HepG2 (cell line): ENCODE results near the gene ZBTB7B. TPM values are rescaled to one million over a fixed set of nuclear protein-coding genes. Genes with fewer than 3 reads are reported as not detected.
A peak's percentile ranks its signal among the peaks of the same experiment; 100 is the strongest.

Source experiments
- AFF4 ChIP-seq: sonication (generic); formaldehyde crosslinking; IDR thresholded peaks from 2 replicates; pipeline ENCODE4 v1.4.0; 2020; ENCODE audit warnings: missing genetic modification reagents
- ARHGAP35 ChIP-seq: sonication (generic); formaldehyde crosslinking; IDR thresholded peaks from 2 replicates; pipeline ENCODE4 v1.9.0; 2022; ENCODE audit warnings: mild to moderate bottlenecking, inconsistent platforms, moderate library complexity, missing genetic modification reagents, borderline replicate concordance
- BATF2 ChIP-seq: sonication (generic); formaldehyde crosslinking; IDR thresholded peaks from 2 replicates; pipeline ENCODE4 v1.8.0; 2022; ENCODE audit warnings: mild to moderate bottlenecking, missing genetic modification reagents, moderate library complexity
- IKZF4 ChIP-seq: sonication (generic); formaldehyde crosslinking; IDR thresholded peaks from 2 replicates; pipeline ENCODE4 v1.5.1; 2020; ENCODE audit warnings: borderline replicate concordance, mild to moderate bottlenecking, low read depth, missing genetic modification reagents; ENCODE audit errors: not compliant biosample characterization
- KDM6A ChIP-seq: IDR thresholded peaks from 2 replicates; pipeline ENCODE4 v1.6.1; 2016; ENCODE audit warnings: low read depth
- NCOA2 ChIP-seq: sonication (generic); formaldehyde crosslinking; IDR thresholded peaks from 2 replicates; pipeline ENCODE4 v1.8.0; 2022; ENCODE audit warnings: inconsistent platforms
- RAD51 ChIP-seq: fragments of 450-650 bp; IDR thresholded peaks from 2 replicates; pipeline ENCODE4 v1.6.1; 2016; ENCODE audit warnings: borderline replicate concordance
- TMF1 ChIP-seq: sonication (generic); formaldehyde crosslinking; IDR thresholded peaks from 2 replicates; pipeline ENCODE4 v1.8.1; 2022; ENCODE audit warnings: low read depth, missing genetic modification reagents
- YY1 ChIP-seq: IDR thresholded peaks from 2 replicates; pipeline ENCODE4 v1.6.1; 2011; ENCODE audit warnings: low read length, low read depth, moderate library complexity, mild to moderate bottlenecking; ENCODE audit not compliant: insufficient read depth, insufficient replicate concordance
- ZBTB49 ChIP-seq: sonication (generic); formaldehyde crosslinking; IDR thresholded peaks from 2 replicates; pipeline ENCODE4 v1.4.0; 2020; ENCODE audit warnings: missing genetic modification reagents, borderline replicate concordance
- ZC3H4 ChIP-seq: sonication (generic); formaldehyde crosslinking; IDR thresholded peaks from 2 replicates; pipeline ENCODE4 v1.4.0; 2020; ENCODE audit warnings: missing genetic modification reagents, borderline replicate concordance
- ZNF543 ChIP-seq: sonication (generic); formaldehyde crosslinking; IDR thresholded peaks from 2 replicates; pipeline ENCODE4 v1.4.0; 2020; ENCODE audit warnings: mild to moderate bottlenecking, missing genetic modification reagents
- ZNF570 ChIP-seq: sonication (generic); formaldehyde crosslinking; IDR thresholded peaks from 2 replicates; pipeline ENCODE4 v1.4.0; 2020; ENCODE audit warnings: mild to moderate bottlenecking, missing genetic modification reagents, borderline replicate concordance
- ZNF576 ChIP-seq: sonication (generic); formaldehyde crosslinking; IDR thresholded peaks from 2 replicates; pipeline ENCODE4 v1.4.0; 2020; ENCODE audit warnings: mild to moderate bottlenecking, missing genetic modification reagents
- ZNF740 ChIP-seq: sonication (generic); formaldehyde crosslinking; IDR thresholded peaks from 2 replicates; pipeline ENCODE4 v1.4.0; 2020; ENCODE audit warnings: missing genetic modification reagents
- ZNF776 ChIP-seq: sonication (generic); formaldehyde crosslinking; IDR thresholded peaks from 2 replicates; pipeline ENCODE4 v1.4.0; 2020; ENCODE audit warnings: mild to moderate bottlenecking, missing genetic modification reagents
- ZNF883 ChIP-seq: sonication (generic); formaldehyde crosslinking; IDR thresholded peaks from 2 replicates; pipeline ENCODE4 v1.5.1; 2020; ENCODE audit warnings: mild to moderate bottlenecking, missing genetic modification reagents; ENCODE audit errors: not compliant biosample characterization
- polyA plus RNA-seq, 8 experiments: library from polyadenylated mRNA; depleted of rRNA in 3 of 8; stranded (reverse) in 7 of 8; unstranded in 1 of 8; fragments of >200 nt; fragmentation: Illumina TruSeq in 4 of 8; extraction: Trizol in 4 of 8; gene quantifications; 2 replicates each; pipeline versions ENCODE4 v1.2.1 to v1.2.3, GENCODE V29; 2011 to 2016; ENCODE audit warnings: low read depth in 4 of 8, missing spikeins in 1 of 8, mixed read lengths in 1 of 8; ENCODE audit not compliant: insufficient read depth in 1 of 8
- total RNA-seq, 5 experiments: library from RNA; depleted of rRNA; stranded (reverse); fragments of >200 nt; fragmentation: Illumina TruSeq; extraction: Trizol; gene quantifications; 2 replicates each; pipeline ENCODE4 v1.2.3, GENCODE V29; 2016; ENCODE audit warnings: low read depth in 1 of 5

ZBTB7B gene
- total and polyA plus RNA-seq, 2 of the 13 experiments (the other 11 are each of a cell fraction or from before 2014, with no cell fraction given) = 15.5 to 17.5 TPM

- peak; percentile 46; the same call in 1 of the 2 replicates for TF ChIP-seq ARHGAP35 (CRISPR knock-in tag)
- TF ChIP-seq ZBTB49 = no peak
- no peak for TF ChIP-seq ZNF570
- no peak for TF ChIP-seq TMF1
- no peak for TF ChIP-seq KDM6A (CRISPR knock-in tag)
- TF ChIP-seq NCOA2 (CRISPR knock-in tag) = no peak; the same call in 1 of the 2 replicates
- TF ChIP-seq ZNF576 (CRISPR knock-in tag) = no peak
- TF ChIP-seq AFF4 (CRISPR knock-in tag) = peak; percentile 81
- TF ChIP-seq ZNF776 = peak; percentile 86
- TF ChIP-seq RAD51 = no peak
- no peak for TF ChIP-seq ZC3H4 (CRISPR knock-in tag)
- no peak for TF ChIP-seq IKZF4 (CRISPR knock-in tag)
- 0 out of 2 replicates have a peak, but pooled peaks have one; percentile 30 for TF ChIP-seq ZNF543 (CRISPR knock-in tag)
- TF ChIP-seq BATF2 (CRISPR knock-in tag) = no peak
- TF ChIP-seq ZNF740 (CRISPR knock-in tag) = no peak
- peak; percentile 81 for TF ChIP-seq YY1
- TF ChIP-seq ZNF883 (CRISPR knock-in tag) = no peak
These were observed 14.7 kb downstream of the ZBTB7B start (continued) for GRCh38 chr1:155017041-155017945.
